C4-2B (cell line): Measurements from ENCODE around the gene UGT1A3.

Experiments used
- ZFX ChIP-seq: fragments of 450-650 bp; IDR thresholded peaks from 2 replicates; pipeline ENCODE4 v1.6.1; 2017
- TF ChIP-seq, protein P1 (sequence below): fragments of 450-650 bp; conservative IDR thresholded peaks from 2 replicates; pipeline ENCODE4 v1.5.1; 2017; ENCODE audit warnings: mild to moderate bottlenecking

DNA sequence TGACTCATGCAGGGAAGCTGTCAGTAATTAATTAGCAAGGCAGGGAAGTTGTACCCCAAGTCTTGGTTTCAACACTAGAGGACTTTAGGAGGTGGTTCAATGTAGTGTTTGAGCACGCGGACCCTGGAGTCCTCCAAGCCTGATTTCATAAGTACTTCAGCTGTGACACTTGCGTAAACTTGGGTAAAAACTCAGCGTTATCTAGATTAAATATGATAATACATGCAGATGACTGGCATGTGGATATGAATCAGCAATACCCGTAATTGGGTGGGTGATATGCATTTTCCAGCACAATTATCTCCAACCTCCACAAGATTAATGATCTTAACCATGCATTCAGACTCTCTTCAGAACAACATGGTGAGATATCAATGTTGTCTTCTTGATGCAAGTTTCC is 41.9 kb upstream of the UGT1A3 start:
- TF ChIP-seq, protein P1, sequence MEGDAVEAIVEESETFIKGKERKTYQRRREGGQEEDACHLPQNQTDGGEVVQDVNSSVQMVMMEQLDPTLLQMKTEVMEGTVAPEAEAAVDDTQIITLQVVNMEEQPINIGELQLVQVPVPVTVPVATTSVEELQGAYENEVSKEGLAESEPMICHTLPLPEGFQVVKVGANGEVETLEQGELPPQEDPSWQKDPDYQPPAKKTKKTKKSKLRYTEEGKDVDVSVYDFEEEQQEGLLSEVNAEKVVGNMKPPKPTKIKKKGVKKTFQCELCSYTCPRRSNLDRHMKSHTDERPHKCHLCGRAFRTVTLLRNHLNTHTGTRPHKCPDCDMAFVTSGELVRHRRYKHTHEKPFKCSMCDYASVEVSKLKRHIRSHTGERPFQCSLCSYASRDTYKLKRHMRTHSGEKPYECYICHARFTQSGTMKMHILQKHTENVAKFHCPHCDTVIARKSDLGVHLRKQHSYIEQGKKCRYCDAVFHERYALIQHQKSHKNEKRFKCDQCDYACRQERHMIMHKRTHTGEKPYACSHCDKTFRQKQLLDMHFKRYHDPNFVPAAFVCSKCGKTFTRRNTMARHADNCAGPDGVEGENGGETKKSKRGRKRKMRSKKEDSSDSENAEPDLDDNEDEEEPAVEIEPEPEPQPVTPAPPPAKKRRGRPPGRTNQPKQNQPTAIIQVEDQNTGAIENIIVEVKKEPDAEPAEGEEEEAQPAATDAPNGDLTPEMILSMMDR, result no peak
- TF ChIP-seq ZFX, result no peak
